H1 (cell line): ENCODE data around the gene OPCML. TPM values are rescaled to one million over a fixed set of nuclear protein-coding genes. Genes with fewer than 3 reads are reported as not detected.

Source experiments
- CTCF ChIA-PET: fragments of 300-600 bp; sonication (Branson Sonifier 250); formaldehyde crosslinking; loops from one replicate; lab custom pipeline; 2021; ENCODE audit not compliant: partially characterized antibody; lab: Charles Lee
- POLR2A ChIA-PET: fragments of 300-600 bp; sonication (Branson Sonifier 250); formaldehyde crosslinking; loops from one replicate; lab custom pipeline; 2021; ENCODE audit warnings: inconsistent platforms; ENCODE audit not compliant: partially characterized antibody; lab: Charles Lee
- DNase-seq, 2 experiments: peaks; one replicate each; pipeline versions ENCODE4 v3.0.0 to v3.0.0-alpha.2; 2010 to 2022; ENCODE audit warnings: low spot score in 2 of 2, low read depth in 1 of 2, mixed read lengths in 1 of 2
- FAIRE-seq: peaks from 2 replicates; lab custom pipeline; 2011; peaks lifted over from hg19 to GRCh38; lab: Jason Lieb, UNC
- H2AFZ ChIP-seq: 2 replicates; pipeline ENCODE4 v1.8.1; 2012; ENCODE audit warnings: low read length, inconsistent platforms
- H2AK5ac ChIP-seq: 2 replicates; pipeline ENCODE4 v1.6.1; 2013; ENCODE audit warnings: low read depth, low read length
- H2BK120ac ChIP-seq: replicated peaks from 2 replicates; pipeline ENCODE3; 2013; ENCODE audit warnings: low read depth, low read length, inconsistent platforms
- H2BK12ac ChIP-seq: 2 replicates; pipeline ENCODE4 v1.6.1; 2013; ENCODE audit warnings: low read depth, low read length
- H2BK15ac ChIP-seq: 2 replicates; pipeline ENCODE4 v1.6.1; 2013; ENCODE audit warnings: low read length
- H2BK20ac ChIP-seq: 2 replicates; pipeline ENCODE4 v1.6.1; 2013; ENCODE audit warnings: low read length
- H2BK5ac ChIP-seq: 2 replicates; pipeline ENCODE4 v1.6.1; 2013; ENCODE audit warnings: low read depth, low read length
- H3K14ac ChIP-seq: 2 replicates; pipeline ENCODE4 v1.6.1; 2013; ENCODE audit warnings: inconsistent platforms; ENCODE audit not compliant: insufficient read length
- H3K18ac ChIP-seq: 2 replicates; pipeline ENCODE4 v1.6.1; 2013; ENCODE audit warnings: low read length; ENCODE audit errors: extremely low read depth
- H3K23ac ChIP-seq: 2 replicates; pipeline ENCODE4 v1.6.1; 2013; ENCODE audit warnings: inconsistent platforms; ENCODE audit not compliant: insufficient read length
- H3K23me2 ChIP-seq: 2 replicates; pipeline ENCODE4 v1.6.1; 2013; ENCODE audit warnings: low read depth, low read length
- H3K27ac ChIP-seq: 2 replicates; pipeline ENCODE4 v1.6.1; 2011; ENCODE audit warnings: low read depth, low read length, inconsistent platforms
- H3K27me3 ChIP-seq, 4 experiments: replicated peaks in 1 of 4; 1 replicate in 1 of 4; 2 replicates in 3 of 4; pipeline versions ENCODE4 v1.6.1 to v1.8.1; 2011 to 2013; ENCODE audit warnings: low read length in 3 of 4, mild to moderate bottlenecking in 3 of 4, inconsistent platforms in 2 of 4, mixed read lengths in 2 of 4, moderate library complexity in 1 of 4; ENCODE audit not compliant: control insufficient read depth in 3 of 4, insufficient read depth in 3 of 4; ENCODE audit errors: extremely low read depth in 1 of 4
- H3K36me3 ChIP-seq, 4 experiments: 2 replicates each; pipeline versions ENCODE4 v1.6.1 to v1.8.1; 2011 to 2013; ENCODE audit warnings: mild to moderate bottlenecking in 4 of 4, low read length in 3 of 4, moderate library complexity in 2 of 4, control low read depth in 1 of 4, inconsistent platforms in 1 of 4; ENCODE audit not compliant: insufficient read depth in 4 of 4, control insufficient read depth in 2 of 4
- H3K4ac ChIP-seq: replicated peaks from 2 replicates; pipeline ENCODE3; 2013; ENCODE audit warnings: low read length, low read depth, mixed read lengths, inconsistent platforms; ENCODE audit not compliant: insufficient read length
- H3K4me1 ChIP-seq, 4 experiments: replicated peaks in 1 of 4; 1 replicate in 1 of 4; 2 replicates in 3 of 4; pipeline versions ENCODE4 v1.6.1 to v1.8.1; 2011 to 2013; ENCODE audit warnings: low read length in 3 of 4, inconsistent platforms in 2 of 4, mixed read lengths in 1 of 4; ENCODE audit not compliant: insufficient read depth in 4 of 4, control insufficient read depth in 3 of 4
- H3K4me2 ChIP-seq, 2 experiments: 2 replicates each; pipeline versions ENCODE4 v1.6.1 to v1.8.1; 2011 to 2013; ENCODE audit warnings: low read depth in 2 of 2, low read length in 2 of 2, control low read depth in 1 of 2, inconsistent platforms in 1 of 2, mild to moderate bottlenecking in 1 of 2; ENCODE audit not compliant: insufficient read depth in 1 of 2
- H3K4me3 ChIP-seq, 4 experiments: fragments of 200-600, 300-600 bp in 1 of 4; sonication (generic), shearing (Covaris generic), sonication (Bioruptor Twin) in 1 of 4; 2 replicates each; pipeline versions ENCODE4 v1.5.1 to v1.8.1; 2011 to 2016; ENCODE audit warnings: low read length in 4 of 4, low read depth in 3 of 4, control low read depth in 2 of 4, inconsistent platforms in 2 of 4, mild to moderate bottlenecking in 2 of 4, mixed read lengths in 1 of 4, moderate library complexity in 1 of 4; ENCODE audit not compliant: insufficient read depth in 2 of 4; ENCODE audit errors: extremely low read depth in 1 of 4
- H3K56ac ChIP-seq: replicated peaks from 2 replicates; pipeline ENCODE3; 2013; ENCODE audit warnings: low read depth, mild to moderate bottlenecking, mixed read lengths, low read length, inconsistent platforms; ENCODE audit not compliant: insufficient read length
- H3K79me1 ChIP-seq: 2 replicates; pipeline ENCODE4 v1.6.1; 2013; ENCODE audit warnings: low read depth, low read length, control low read depth
- H3K79me2 ChIP-seq, 2 experiments: 2 replicates each; pipeline versions ENCODE4 v1.6.1 to v1.8.1; 2012 to 2013; ENCODE audit warnings: low read length in 2 of 2, mild to moderate bottlenecking in 2 of 2, inconsistent platforms in 1 of 2; ENCODE audit not compliant: insufficient read depth in 2 of 2, control insufficient read depth in 1 of 2
- H3K9ac ChIP-seq, 4 experiments: replicated peaks in 1 of 4; 1 replicate in 1 of 4; 2 replicates in 3 of 4; pipeline versions ENCODE4 v1.6.1 to v1.8.1; 2011 to 2013; ENCODE audit warnings: low read depth in 3 of 4, low read length in 3 of 4, control low read depth in 2 of 4, mild to moderate bottlenecking in 2 of 4, moderate library complexity in 2 of 4, inconsistent platforms in 1 of 4; ENCODE audit errors: extremely low read depth in 1 of 4
- H3K9me3 ChIP-seq, 2 experiments: 2 replicates each; pipeline versions ENCODE4 v1.6.1 to v1.8.1; 2012 to 2013; ENCODE audit warnings: mild to moderate bottlenecking in 2 of 2, moderate library complexity in 2 of 2, control low read depth in 1 of 2, inconsistent platforms in 1 of 2, low read depth in 1 of 2, low read length in 1 of 2, mixed read lengths in 1 of 2; ENCODE audit not compliant: insufficient read depth in 2 of 2
- H4K20me1 ChIP-seq, 2 experiments: replicated peaks in 1 of 2; 2 replicates each; pipeline versions ENCODE3 to v1.8.1; 2011 to 2013; ENCODE audit warnings: inconsistent platforms in 2 of 2, low read length in 2 of 2, mild to moderate bottlenecking in 1 of 2; ENCODE audit not compliant: insufficient read depth in 2 of 2, control insufficient read depth in 1 of 2
- H4K5ac ChIP-seq: 2 replicates; pipeline ENCODE4 v1.6.1; 2013; ENCODE audit warnings: low read length, low read depth, mixed read lengths, inconsistent platforms; ENCODE audit not compliant: insufficient read length
- H4K8ac ChIP-seq: 2 replicates; pipeline ENCODE4 v1.8.0; 2013; ENCODE audit warnings: mild to moderate bottlenecking, moderate library complexity, low read length, inconsistent platforms; ENCODE audit not compliant: insufficient read depth; ENCODE audit errors: extremely low read depth
- H4K91ac ChIP-seq: replicated peaks from 2 replicates; pipeline ENCODE3; 2013; ENCODE audit warnings: low read length, mixed read lengths, inconsistent platforms; ENCODE audit not compliant: insufficient read length
- HDAC6 ChIP-seq: IDR thresholded peaks from one replicate; pipeline ENCODE4 v1.7.1; 2012; ENCODE audit warnings: low read depth, mild to moderate bottlenecking, inconsistent platforms, low read length, moderate library complexity
- WGBS, 2 experiments: shearing (Covaris generic) in 1 of 2; methylation state at CpG; one replicate each; pipeline versions ENCODE4 v1.1.6 to v1.1.7; 2013 to 2015; ENCODE audit warnings: low lambda C conversion rate in 2 of 2, mixed read lengths in 2 of 2, inconsistent platforms in 1 of 2, low coverage in 1 of 2, missing lambda C conversion rate in 1 of 2; ENCODE audit not compliant: insufficient replicate concordance in 2 of 2, insufficient coverage in 1 of 2, insufficient read length in 1 of 2; ENCODE audit errors: extremely low coverage in 1 of 2, missing lambda C conversion rate in 1 of 2; 5-methylcytosine and 5-hydroxymethylcytosine counted together
- polyA plus RNA-seq, 7 experiments: library from polyadenylated mRNA; depleted of rRNA in 3 of 7; stranded (reverse) in 5 of 7; unstranded in 2 of 7; fragments of >200 nt in 5 of 7; fragments of 200-250 nt in 2 of 7; gene quantifications; 1 replicate in 5 of 7; 2 replicates in 1 of 7; 4 replicates in 1 of 7; pipeline versions ENCODE4 v1.2.1 to v1.2.3, GENCODE V29; 2011 to 2013; ENCODE audit warnings: missing spikeins in 2 of 7, mixed read lengths in 2 of 7
- total RNA-seq: library from RNA; stranded (reverse); fragmentation: NEBNext Ultra II Directional; extraction: Animal tissue kit (Norgen Biotek cat#: 25700); gene quantifications from 2 replicates; pipeline ENCODE4 v1.2.1, GENCODE V29; 2021

The OPCML gene
- total and polyA plus RNA-seq, 2 of the 8 experiments (the other 6 are each of a cell fraction or from before 2014, with no cell fraction given): 2.3 to 3.1 TPM

- H4K8ac ChIP-seq: peak overlapping the region; percentile 91; the same call in 1 of the 2 replicates
- no peak overlapping the region for H3K14ac ChIP-seq
- no peak overlapping the region for H4K5ac ChIP-seq
- H3K23ac ChIP-seq: no peak overlapping the region
- 94% methylated on average over 5 of the region's 5 CpGs; no CpG with 5 or more reads in 1 of the 2 experiments for WGBS, 2 experiments
- H2BK5ac ChIP-seq: no peak overlapping the region
- no peak overlapping the region for H3K27ac ChIP-seq
- no peak for TF ChIP-seq HDAC6
- TF ChIP-seq, all 59 proteins: peak for 0
- Histone ChIP-seq H3K79me2 (no peaks in the 10 kb centered on the region), H3K79me1 (no peaks in the 10 kb centered on the region), H2BK20ac (no peak overlapping the region), H3K9me3 (no peaks in the 10 kb centered on the region), H2BK12ac (no peak overlapping the region), H3K9ac (no peak overlapping the region), H3K4ac (no peak overlapping the region), H3K4me1 (no peaks in the 10 kb centered on the region), H2AFZ (peak overlapping the region; percentile 65; the same call in 1 of the 2 replicates), H3K36me3 (no peaks in the 10 kb centered on the region), H4K20me1 (no peaks in the 10 kb centered on the region), H3K4me3 (no peak overlapping the region), H3K4me2 (no peak overlapping the region), H3K56ac (no peak overlapping the region), H2BK15ac (no peak overlapping the region), H2BK120ac (no peak overlapping the region), H3K18ac (no peak overlapping the region), H4K91ac (no peak overlapping the region), H2AK5ac (no peak overlapping the region), H3K27me3 (no peaks in the 10 kb centered on the region), H3K23me2 (no peaks in the 10 kb centered on the region)
- no peak for FAIRE-seq
- no peak for DNase-seq
- ChIA-PET CTCF (interaction anchor here (0.6 to 1.9 kb wide), 10 partner anchors 8 to 199 kb away, joined by 3 to 11 read pairs (median 4); no protein-coding TSS in a partner anchor), POLR2A (interaction anchor here (0.7 kb wide), 1 partner anchor 877 kb away, joined by 6 read pairs; no protein-coding TSS in a partner anchor)
Measured at GRCh38 chr11:132865623-132866022, 666.7 kb downstream of the OPCML start.
